IPS-18a (cell line): ENCODE results near the gene FAM3A.
A peak's percentile ranks its signal among the peaks of the same experiment; 100 is the strongest.

Source experiments
- H3K27ac ChIP-seq: one replicate; pipeline ENCODE4 v1.5.1; 2013; ENCODE audit warnings: low read length
- H3K27me3 ChIP-seq: one replicate; pipeline ENCODE4 v1.6.1; 2013; ENCODE audit warnings: mild to moderate bottlenecking, low read length; ENCODE audit not compliant: control insufficient read depth, insufficient read depth
- H3K36me3 ChIP-seq: one replicate; pipeline ENCODE4 v1.6.1; 2013; ENCODE audit warnings: low read depth, low read length; ENCODE audit not compliant: control insufficient read depth
- H3K4me1 ChIP-seq: one replicate; pipeline ENCODE4 v1.6.1; 2013; ENCODE audit warnings: low read depth, low read length; ENCODE audit not compliant: control insufficient read depth
- H3K4me3 ChIP-seq: one replicate; pipeline ENCODE4 v1.5.1; 2013; ENCODE audit warnings: low read length
- H3K9ac ChIP-seq: one replicate; pipeline ENCODE4 v1.6.1; 2013; ENCODE audit warnings: mild to moderate bottlenecking, low read length, moderate library complexity
- H3K9me3 ChIP-seq: one replicate; pipeline ENCODE4 v1.6.1; 2013; ENCODE audit warnings: low read depth, low read length; ENCODE audit not compliant: control insufficient read depth

Gene FAM3A

DNA sequence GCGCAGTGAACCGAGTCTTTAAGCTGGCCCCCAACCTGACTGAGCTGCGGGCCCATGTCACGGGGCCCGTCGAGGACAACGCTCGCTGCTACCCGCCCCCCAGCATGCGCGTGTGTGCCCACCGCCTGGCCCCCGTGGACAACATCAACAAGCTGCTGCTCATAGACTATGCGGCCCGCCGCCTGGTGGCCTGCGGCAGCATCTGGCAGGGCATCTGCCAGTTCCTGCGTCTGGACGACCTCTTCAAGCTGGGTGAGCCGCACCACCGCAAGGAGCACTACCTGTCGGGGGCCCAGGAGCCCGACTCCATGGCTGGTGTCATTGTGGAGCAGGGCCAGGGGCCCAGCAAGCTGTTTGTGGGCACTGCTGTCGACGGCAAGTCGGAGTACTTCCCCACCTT is 55.7 kb downstream of the FAM3A start:
- Histone ChIP-seq H3K4me1 (no peaks in the 10 kb centered on the region), H3K27ac (no peak overlapping the region), H3K27me3 (peaks cover 5% of the 10 kb centered on the region), H3K4me3 (no peak overlapping the region), H3K36me3 (no peaks in the 10 kb centered on the region), H3K9me3 (peaks cover 4% of the 10 kb centered on the region), H3K9ac (no peak overlapping the region)

DNA sequence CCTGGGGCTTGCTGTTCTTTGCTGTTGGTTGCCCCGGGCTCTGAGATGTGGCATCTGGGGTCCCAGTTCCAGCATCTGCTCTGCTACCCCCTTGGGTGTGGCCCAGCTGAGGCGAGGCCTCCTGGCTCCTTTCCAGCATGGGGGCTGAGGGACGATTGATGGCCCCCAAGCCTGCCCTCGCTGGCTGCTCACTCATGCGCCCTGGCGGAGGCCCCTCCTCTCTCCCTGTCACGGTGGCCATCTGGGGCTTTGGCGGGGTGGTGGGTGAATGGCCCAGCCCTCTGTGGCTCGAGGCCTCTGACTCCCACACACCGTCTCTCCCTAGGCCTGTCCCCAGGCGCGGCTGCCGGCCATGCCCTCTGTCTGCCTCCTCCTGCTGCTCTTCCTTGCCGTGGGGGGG is 56.2 kb downstream of the FAM3A start:
- peaks cover 5% of the 10 kb centered on the region for H3K27me3 ChIP-seq
- no peak overlapping the region for H3K27ac ChIP-seq
- H3K9ac ChIP-seq, result no peak overlapping the region
- H3K9me3 ChIP-seq, result peaks cover 4% of the 10 kb centered on the region
- no peaks in the 10 kb centered on the region for H3K4me1 ChIP-seq
- H3K4me3 ChIP-seq, result no peak overlapping the region
- H3K36me3 ChIP-seq, result no peaks in the 10 kb centered on the region

DNA sequence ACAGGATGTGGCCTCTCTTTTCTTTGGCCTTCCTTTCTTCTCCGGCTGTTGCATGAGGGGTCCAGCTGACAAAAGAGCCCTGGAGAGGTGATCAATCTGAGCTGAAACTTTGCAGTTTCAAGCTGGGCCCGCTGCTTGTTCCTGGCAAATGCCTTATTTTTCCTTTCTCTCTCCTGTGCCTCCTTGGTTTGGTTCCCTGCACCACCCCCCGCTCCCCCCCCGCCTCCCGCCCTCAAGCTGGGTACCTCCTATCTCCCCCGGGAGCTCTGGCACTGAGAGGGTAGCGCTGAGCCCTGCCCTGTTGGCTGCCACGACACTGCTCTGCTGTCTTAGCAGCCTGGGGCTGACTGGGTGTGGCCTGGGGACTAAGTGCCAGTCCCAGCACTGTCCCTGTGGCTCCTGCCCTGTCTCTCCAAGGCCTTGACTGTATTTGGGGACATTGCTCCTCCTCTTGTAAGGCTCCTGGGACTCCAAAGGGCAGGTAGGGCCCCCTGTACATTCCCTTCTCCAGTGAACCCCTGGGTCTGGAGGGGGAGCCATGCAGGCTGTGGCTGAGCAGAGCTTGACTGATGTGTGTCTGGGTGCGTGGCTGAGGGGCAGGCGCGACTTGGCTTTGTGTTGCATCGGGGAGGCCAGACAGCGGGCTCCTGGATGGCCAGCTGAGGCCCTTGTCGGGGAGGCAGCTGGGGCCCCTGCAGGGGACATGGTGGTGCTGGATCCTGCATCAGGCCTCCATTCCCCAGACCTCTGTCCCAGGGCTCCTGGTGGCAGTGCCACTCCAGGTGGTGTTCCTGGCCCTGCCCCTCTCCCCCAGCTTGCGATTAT is 56.9 kb downstream of the FAM3A start:
- H3K9ac ChIP-seq, result peak overlapping the region; percentile 32
- H3K27me3 ChIP-seq, result peaks cover 5% of the 10 kb centered on the region
- H3K27ac ChIP-seq, result no peak overlapping the region
- H3K4me1 ChIP-seq, result no peaks in the 10 kb centered on the region
- no peaks in the 10 kb centered on the region for H3K36me3 ChIP-seq
- H3K9me3 ChIP-seq, result peaks cover 4% of the 10 kb centered on the region
- H3K4me3 ChIP-seq, result peak overlapping the region; percentile 56

GRCh38 chrX:154458116-154458953 is 57.7 kb downstream of the FAM3A start, which contains the start of gene PLXNA3:
Gene PLXNA3 (plus strand): TSS chrX:154458281. CDS start chrX:154460184, 1,903 bp downstream.
- H3K27me3 ChIP-seq, result peaks cover 5% of the 10 kb centered on the region
- no peak within 1 kb of the TSS for H3K27ac ChIP-seq
- peak within 1 kb of the TSS; percentile 56 for H3K4me3 ChIP-seq
- H3K9ac ChIP-seq, result peak within 1 kb of the TSS; percentile 32
- H3K9me3 ChIP-seq, result peaks cover 4% of the 10 kb centered on the region
- no peaks in the 10 kb centered on the region for H3K36me3 ChIP-seq
- H3K4me1 ChIP-seq, result no peaks in the 10 kb centered on the region

DNA sequence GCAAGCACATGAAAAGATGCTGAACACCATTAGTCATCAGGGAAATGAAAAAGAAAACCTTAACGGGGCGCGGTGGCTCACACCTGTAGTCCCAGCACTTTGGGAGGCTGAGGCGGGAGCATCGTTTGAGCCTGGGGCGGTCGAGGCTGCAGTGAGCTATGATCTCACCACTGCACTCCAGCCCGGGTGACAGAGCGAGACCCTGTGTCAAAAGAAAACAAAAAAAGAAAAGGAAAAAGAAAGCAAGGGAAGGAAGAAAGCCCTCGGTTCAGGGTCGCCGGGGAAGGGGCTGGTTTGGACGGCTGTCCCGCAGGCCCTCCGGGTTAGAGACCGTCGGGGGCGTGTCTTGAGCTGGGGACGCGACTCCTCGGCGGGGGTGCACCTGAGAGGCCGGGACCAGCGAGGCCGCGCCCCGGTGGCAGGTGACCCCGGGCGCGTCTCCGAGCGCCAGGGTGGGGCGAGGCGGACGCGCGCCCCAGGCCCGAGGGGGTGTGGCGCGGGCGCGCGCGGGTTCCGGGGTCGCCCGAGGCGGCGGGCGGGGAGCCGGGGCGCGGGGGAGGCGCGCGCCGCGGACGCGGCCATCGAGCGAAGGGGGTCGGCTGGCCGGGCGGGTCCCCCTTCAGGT is 58.4 kb downstream of the FAM3A start:
- Histone ChIP-seq H3K27me3 (peaks cover 5% of the 10 kb centered on the region), H3K4me1 (no peaks in the 10 kb centered on the region), H3K9ac (no peak overlapping the region), H3K9me3 (peaks cover 9% of the 10 kb centered on the region), H3K36me3 (no peaks in the 10 kb centered on the region), H3K4me3 (peak overlapping the region; percentile 21), H3K27ac (no peak overlapping the region)
